ENCODE results near the gene SCTR.

GRCh38 chr2:119481501-119482455, 42.5 kb downstream of the SCTR start:
- no peak for TF ChIP-seq CTCF (IDR thresholded peaks at IDR 0.05)
- TF ChIP-seq ELF4 (CRISPR knock-in tag; IDR thresholded peaks at IDR 0.05; ENCODE audit: low read depth), result no peak
